Motor neuron (in vitro differentiated cells): ENCODE measurements around the gene SLX9. TPM values are rescaled to one million over a fixed set of nuclear protein-coding genes. Genes with fewer than 3 reads are reported as not detected.

Source experiments
- ATAC-seq, 8 experiments: fragments of 200-7000 bp; cut with Tn5 transposase; replicated peaks in 6 of 8; 2 replicates each; pipeline ENCODE4 v1.8.0; 2021; ENCODE audit warnings: mild to moderate bottlenecking in 8 of 8, moderate library complexity in 8 of 8
- H3K27ac ChIP-seq, 2 donors: fragments of 250-450 bp; sonication (Bioruptor Pico); 2 replicates each; pipeline ENCODE4 v1.9.0; 2021; ENCODE audit warnings: antibody characterized with exemption in 2 of 2, mild to moderate bottlenecking in 2 of 2, moderate library complexity in 1 of 2
- H3K4me1 ChIP-seq, 2 donors: fragments of 250-450 bp; sonication (Bioruptor Pico); replicated peaks in 1 of 2; 2 replicates each; pipeline ENCODE4 v1.6.1; 2021; ENCODE audit warnings: antibody characterized with exemption in 2 of 2, mild to moderate bottlenecking in 2 of 2, moderate library complexity in 1 of 2
- H3K4me3 ChIP-seq, 5 donors: fragments of 250-450 bp; sonication (Bioruptor Pico); 2 replicates each; pipeline ENCODE4 v1.9.0; 2021; ENCODE audit warnings: antibody characterized with exemption in 5 of 5, mild to moderate bottlenecking in 5 of 5, moderate library complexity in 4 of 5
- WGBS, 10 experiments: fragments of 450-650 bp; shearing (Covaris generic); methylation state at CpG; one replicate each; pipeline ENCODE4 v1.0.0; 2022; 5-methylcytosine and 5-hydroxymethylcytosine counted together
- in situ Hi-C, 9 experiments: fragments of 400-800 bp; cut with MboI; loops; one replicate each; pipeline ENCODE4 v1.15.0; 2021; ENCODE audit warnings: low sequenced_read_pairs in 9 of 9, low pct_unique_long_range_greater_than_20kb in 2 of 9; ENCODE audit not compliant: unreplicated experiment in 9 of 9
- total RNA-seq, 8 experiments: library from RNA; unstranded; fragments of 300-600 nt; gene quantifications; 2 replicates each; pipeline versions ENCODE4 v1.2.3 to v1.2.4, GENCODE V29; 2022

Gene SLX9
- total RNA-seq, 8 experiments from 2014 or later: 9.8 to 41.2 (median 15.3) TPM

GRCh38 chr21:44977616-44978340 lies 37.9 kb downstream of the SLX9 start:
- peaks cover 3 to 5% of the 10 kb centered on the region in 2 donors for H3K4me1 ChIP-seq
- no peak for ATAC-seq
- H3K27ac ChIP-seq: no peak overlapping the region
- no peak overlapping the region for H3K4me3 ChIP-seq
- WGBS, 10 experiments: 93% methylated on average over 3 of the region's 22 CpGs; no CpG with 5 or more reads in 9 of the 10 experiments
- in situ Hi-C loops: no loop called here

- Histone ChIP-seq H3K4me1 (peaks cover 10 to 12% of the 10 kb centered on the region in 2 donors), H3K4me3 (no peak overlapping the region), H3K27ac (no peak overlapping the region)
- in situ Hi-C loops: no loop called here
- no peak for ATAC-seq
- WGBS, 10 experiments: 60 to 100% (median 89%) methylated on average over 1 to 7 of the region's 20 CpGs; no CpG with 5 or more reads in 4 of the 10 experiments
These were observed 40.1 kb downstream of the SLX9 start for GRCh38 chr21:44979687-44980561.

- no peak for ATAC-seq
- in situ Hi-C loops: no loop called here
- Histone ChIP-seq H3K27ac (no peak overlapping the region), H3K4me1 (peaks cover 11 to 14% of the 10 kb centered on the region in 2 donors), H3K4me3 (no peak overlapping the region)
- WGBS, 10 experiments: no CpG with 5 or more reads among the region's 38 CpGs
These were observed 41.0 kb downstream of the SLX9 start for GRCh38 chr21:44980562-44981489.

- WGBS, 10 experiments: 10 to 92% (median 79%) methylated on average over 2 to 7 of the region's 41 CpGs; no CpG with 5 or more reads in 3 of the 10 experiments
- Histone ChIP-seq H3K4me3 (no peak overlapping the region), H3K27ac (no peak overlapping the region), H3K4me1 (peaks cover 11 to 14% of the 10 kb centered on the region in 2 donors)
- ATAC-seq: peak in 5 of 8 experiments; percentile 11 to 53 (median 26)
- in situ Hi-C loops: no loop called here
These were observed 42.9 kb downstream of the SLX9 start for GRCh38 chr21:44982558-44983250.

GRCh38 chr21:44983421-44984206 lies 43.8 kb downstream of the SLX9 start:
- in situ Hi-C loops: no loop called here
- Histone ChIP-seq H3K27ac (no peak overlapping the region), H3K4me1 (peaks cover 12 to 16% of the 10 kb centered on the region in 2 donors), H3K4me3 (no peak overlapping the region)
- ATAC-seq: no peak
- 90 to 100% (median 100%) methylated on average over 1 to 3 of the region's 22 CpGs; no CpG with 5 or more reads in 4 of the 10 experiments for WGBS, 10 experiments

GRCh38 chr21:44984428-44984791 lies 44.6 kb downstream of the SLX9 start:
- no CpG with 5 or more reads among the region's 20 CpGs for WGBS, 10 experiments
- H3K27ac ChIP-seq: no peak overlapping the region
- in situ Hi-C loops: no loop called here
- no peak overlapping the region for H3K4me3 ChIP-seq
- H3K4me1 ChIP-seq: peaks cover 20 to 24% of the 10 kb centered on the region in 2 donors
- peak in 1 of 8 experiments; percentile 2 for ATAC-seq

- H3K4me1 ChIP-seq: peaks cover 25 to 29% of the 10 kb centered on the region in 2 donors
- 77% methylated on average over 4 of the region's 26 CpGs; no CpG with 5 or more reads in 9 of the 10 experiments for WGBS, 10 experiments
- in situ Hi-C loops: no loop called here
- no peak overlapping the region for H3K27ac ChIP-seq
- H3K4me3 ChIP-seq: no peak overlapping the region
- peak in 4 of 8 experiments; percentile 12 to 29 (median 28) for ATAC-seq
These were observed 45.1 kb downstream of the SLX9 start for GRCh38 chr21:44984792-44985440.

- Histone ChIP-seq H3K4me3 (no peak overlapping the region), H3K27ac (no peak overlapping the region), H3K4me1 (peaks cover 28 to 31% of the 10 kb centered on the region in 2 donors)
- WGBS, 10 experiments: 10 to 100% (median 80%) methylated on average over 1 to 3 of the region's 26 CpGs; no CpG with 5 or more reads in 3 of the 10 experiments
- ATAC-seq: peak in 3 of 8 experiments; percentile 13 to 41 (median 41)
- in situ Hi-C loops: no loop called here
These were observed 45.9 kb downstream of the SLX9 start for GRCh38 chr21:44985441-44986401.

GRCh38 chr21:44986471-44987291 lies 46.9 kb downstream of the SLX9 start:
- peaks cover 28 to 31% of the 10 kb centered on the region in 2 donors for H3K4me1 ChIP-seq
- H3K27ac ChIP-seq: no peak overlapping the region
- in situ Hi-C loops: no loop called here
- no peak overlapping the region for H3K4me3 ChIP-seq
- WGBS, 10 experiments: 80 to 100% (median 87%) methylated on average over 1 to 3 of the region's 23 CpGs; no CpG with 5 or more reads in 7 of the 10 experiments
- no peak for ATAC-seq
